Central memory CD8-positive, alpha-beta T cell (primary cell): ENCODE data around the gene CGREF1.

Experiments used
- ATAC-seq: fragments of 150-1000 bp; cut with Tn5 transposase; replicated peaks from 2 replicates; pipeline ENCODE4 v1.10.0; 2022; ENCODE audit warnings: mild to moderate bottlenecking, moderate FRiP score, moderate number of reproducible peaks; ENCODE audit not compliant: poor library complexity, severe bottlenecking; ENCODE audit errors: extremely low read depth
- DNase-seq, 2 donors: peaks; one replicate each; pipeline ENCODE4 v3.0.0; 2021; ENCODE audit warnings: low spot score in 2 of 2
- H3K27ac Mint-ChIP-seq: one replicate; pipeline ENCODE4 v1.8.0; 2022; ENCODE audit warnings: low read depth, mild to moderate bottlenecking, moderate library complexity, mixed read lengths
- H3K27me3 Mint-ChIP-seq: one replicate; pipeline ENCODE4 v1.8.0; 2022; ENCODE audit warnings: mixed read lengths
- H3K36me3 Mint-ChIP-seq: one replicate; pipeline ENCODE4 v1.8.0; 2022; ENCODE audit warnings: mild to moderate bottlenecking, moderate library complexity, mixed read lengths; ENCODE audit not compliant: insufficient read depth
- H3K4me1 Mint-ChIP-seq: one replicate; pipeline ENCODE4 v1.8.0; 2022; ENCODE audit warnings: mixed read lengths
- H3K4me3 Mint-ChIP-seq: one replicate; pipeline ENCODE4 v1.8.0; 2022; ENCODE audit warnings: mild to moderate bottlenecking, moderate library complexity, mixed read lengths
- H3K9me3 Mint-ChIP-seq: one replicate; pipeline ENCODE4 v1.8.0; 2022; ENCODE audit warnings: mixed read lengths

CGREF1 gene

DNA sequence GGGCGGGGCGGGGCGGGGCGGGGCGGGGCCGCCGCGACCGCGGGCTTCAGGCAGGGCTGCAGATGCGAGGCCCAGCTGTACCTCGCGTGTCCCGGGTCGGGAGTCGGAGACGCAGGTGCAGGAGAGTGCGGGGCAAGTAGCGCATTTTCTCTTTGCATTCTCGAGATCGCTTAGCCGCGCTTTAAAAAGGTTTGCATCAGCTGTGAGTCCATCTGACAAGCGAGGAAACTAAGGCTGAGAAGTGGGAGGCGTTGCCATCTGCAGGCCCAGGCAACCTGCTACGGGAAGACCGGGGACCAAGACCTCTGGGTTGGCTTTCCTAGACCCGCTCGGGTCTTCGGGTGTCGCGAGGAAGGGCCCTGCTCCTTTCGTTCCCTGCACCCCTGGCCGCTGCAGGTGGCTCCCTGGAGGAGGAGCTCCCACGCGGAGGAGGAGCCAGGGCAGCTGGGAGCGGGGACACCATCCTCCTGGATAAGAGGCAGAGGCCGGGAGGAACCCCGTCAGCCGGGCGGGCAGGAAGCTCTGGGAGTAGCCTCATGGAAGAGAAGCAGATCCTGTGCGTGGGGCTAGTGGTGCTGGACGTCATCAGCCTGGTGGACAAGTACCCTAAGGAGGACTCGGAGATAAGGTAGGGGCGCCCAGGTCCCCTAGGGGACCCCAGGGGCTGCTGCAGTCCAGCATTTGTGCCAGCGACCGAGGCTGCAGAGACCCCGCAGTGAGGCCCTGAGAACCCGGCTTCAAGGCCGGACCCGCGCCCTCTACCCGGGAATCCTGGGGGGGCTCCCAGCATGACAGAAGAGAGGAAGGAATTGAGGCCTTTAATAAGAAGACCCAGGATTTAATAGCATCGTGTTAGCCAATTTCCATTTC is 32.0 kb downstream of the CGREF1 start, which contains the start of gene KHK:
Gene KHK (plus strand): TSS at position 49 of the 870 bp plus-strand sequence. CDS start 488 bp downstream, at position 537.
- peaks cover 23% of the 10 kb centered on the region for H3K4me1 Mint-ChIP-seq
- no peak for DNase-seq
- peak within 1 kb of the TSS; percentile 82 for H3K4me3 Mint-ChIP-seq
- no peaks in the 10 kb centered on the region for H3K9me3 Mint-ChIP-seq
- ATAC-seq, result no peak
- H3K36me3 Mint-ChIP-seq, result peaks cover 3% of the 10 kb centered on the region
- peak within 1 kb of the TSS; percentile 76 for H3K27ac Mint-ChIP-seq
- H3K27me3 Mint-ChIP-seq, result no peaks in the 10 kb centered on the region

DNA sequence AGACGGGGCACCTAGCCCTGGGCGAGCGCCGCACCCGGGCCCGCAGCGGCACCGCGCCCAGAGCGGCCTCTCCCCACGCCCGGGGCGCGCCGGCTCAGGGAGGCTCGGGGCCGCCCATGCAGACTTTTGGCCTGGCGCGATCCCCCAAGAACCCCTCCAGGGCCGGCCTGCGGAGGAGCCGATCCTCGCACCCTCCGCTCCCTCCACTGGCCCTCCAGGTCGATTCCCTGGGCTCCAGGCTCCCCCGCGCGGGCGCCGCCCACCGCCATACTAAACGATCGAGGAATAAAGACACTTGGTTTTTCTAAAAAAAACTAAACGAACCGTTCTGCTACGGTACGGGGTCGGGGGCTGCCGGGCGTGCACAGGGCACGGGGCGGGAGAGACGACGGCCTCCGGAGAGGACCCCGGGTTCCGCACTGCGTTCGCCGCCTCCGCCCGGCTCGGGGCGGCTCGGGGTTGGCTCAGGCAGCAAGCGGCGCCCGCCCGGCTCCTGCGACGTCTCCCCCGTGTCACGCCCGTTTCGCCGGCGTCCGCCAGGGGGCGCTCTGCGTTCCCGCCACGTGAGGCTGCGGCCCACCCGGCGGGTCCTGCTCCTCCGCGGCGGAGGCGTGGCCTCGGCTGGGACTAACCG is 32.7 kb downstream of the CGREF1 start:
- H3K27ac Mint-ChIP-seq, result peak overlapping the region; percentile 76
- peaks cover 29% of the 10 kb centered on the region for H3K4me1 Mint-ChIP-seq
- no peaks in the 10 kb centered on the region for H3K9me3 Mint-ChIP-seq
- ATAC-seq, result peak; percentile 94
- H3K27me3 Mint-ChIP-seq, result no peaks in the 10 kb centered on the region
- H3K36me3 Mint-ChIP-seq, result peaks cover 5% of the 10 kb centered on the region
- peak; percentile 97 to 99 for DNase-seq
- H3K4me3 Mint-ChIP-seq, result peak overlapping the region; percentile 82

DNA sequence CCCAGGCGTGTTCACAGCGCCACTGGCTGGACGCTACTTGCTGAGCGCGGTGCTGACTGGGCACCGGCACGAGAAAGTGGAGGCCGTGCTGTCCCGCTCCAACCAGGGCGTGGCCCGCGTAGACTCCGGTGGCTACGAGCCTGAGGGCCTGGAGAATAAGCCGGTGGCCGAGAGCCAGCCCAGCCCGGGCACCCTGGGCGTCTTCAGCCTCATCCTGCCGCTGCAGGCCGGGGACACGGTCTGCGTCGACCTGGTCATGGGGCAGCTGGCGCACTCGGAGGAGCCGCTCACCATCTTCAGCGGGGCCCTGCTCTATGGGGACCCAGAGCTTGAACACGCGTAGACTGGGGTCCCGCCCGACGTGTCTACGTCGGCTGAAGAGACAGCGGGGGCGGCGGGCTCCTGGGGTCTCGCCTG is 33.2 kb downstream of the CGREF1 start:
- Mint-ChIP-seq H3K4me3 (peak overlapping the region; percentile 82), H3K27me3 (no peaks in the 10 kb centered on the region), H3K9me3 (no peaks in the 10 kb centered on the region), H3K27ac (peak overlapping the region; percentile 76), H3K36me3 (peaks cover 7% of the 10 kb centered on the region), H3K4me1 (peaks cover 34% of the 10 kb centered on the region)
- no peak for DNase-seq
- ATAC-seq, result no peak

DNA sequence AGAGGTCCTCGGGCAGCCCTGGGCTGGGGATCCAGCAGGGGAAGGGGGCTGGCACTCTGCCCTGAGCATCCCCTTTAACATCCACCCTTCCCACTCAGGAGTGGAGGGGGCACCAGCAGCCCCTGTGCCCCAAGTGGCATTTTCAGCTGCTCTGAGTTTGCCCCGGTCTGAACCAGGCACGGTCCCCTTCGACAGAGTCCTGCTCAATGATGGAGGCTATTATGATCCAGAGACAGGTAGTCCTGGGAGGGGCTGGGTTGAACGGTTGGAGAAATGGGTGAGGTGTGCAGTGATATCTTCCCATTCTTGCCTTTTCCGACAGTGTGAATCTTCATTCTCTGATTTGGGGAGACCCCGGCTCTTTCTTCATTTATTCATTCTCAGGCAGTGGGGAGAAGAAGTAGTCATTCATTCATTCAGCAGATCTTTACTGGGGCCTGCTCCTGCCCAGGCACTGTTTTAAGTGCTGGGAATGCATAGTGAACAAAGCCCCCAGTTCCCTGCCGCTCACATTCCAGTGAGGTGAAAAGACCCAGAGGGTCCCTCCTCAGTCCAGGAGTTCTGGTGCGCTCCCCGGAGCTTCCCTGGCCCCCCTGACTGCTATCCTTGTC is 33.8 kb downstream of the CGREF1 start:
- H3K4me1 Mint-ChIP-seq, result peaks cover 36% of the 10 kb centered on the region
- ATAC-seq (no peak), DNase-seq (no peak)
- peaks cover 7% of the 10 kb centered on the region for H3K36me3 Mint-ChIP-seq
- H3K27ac Mint-ChIP-seq, result peak overlapping the region; percentile 76
- peak overlapping the region; percentile 82 for H3K4me3 Mint-ChIP-seq
- no peaks in the 10 kb centered on the region for H3K9me3 Mint-ChIP-seq
- H3K27me3 Mint-ChIP-seq, result no peaks in the 10 kb centered on the region

DNA sequence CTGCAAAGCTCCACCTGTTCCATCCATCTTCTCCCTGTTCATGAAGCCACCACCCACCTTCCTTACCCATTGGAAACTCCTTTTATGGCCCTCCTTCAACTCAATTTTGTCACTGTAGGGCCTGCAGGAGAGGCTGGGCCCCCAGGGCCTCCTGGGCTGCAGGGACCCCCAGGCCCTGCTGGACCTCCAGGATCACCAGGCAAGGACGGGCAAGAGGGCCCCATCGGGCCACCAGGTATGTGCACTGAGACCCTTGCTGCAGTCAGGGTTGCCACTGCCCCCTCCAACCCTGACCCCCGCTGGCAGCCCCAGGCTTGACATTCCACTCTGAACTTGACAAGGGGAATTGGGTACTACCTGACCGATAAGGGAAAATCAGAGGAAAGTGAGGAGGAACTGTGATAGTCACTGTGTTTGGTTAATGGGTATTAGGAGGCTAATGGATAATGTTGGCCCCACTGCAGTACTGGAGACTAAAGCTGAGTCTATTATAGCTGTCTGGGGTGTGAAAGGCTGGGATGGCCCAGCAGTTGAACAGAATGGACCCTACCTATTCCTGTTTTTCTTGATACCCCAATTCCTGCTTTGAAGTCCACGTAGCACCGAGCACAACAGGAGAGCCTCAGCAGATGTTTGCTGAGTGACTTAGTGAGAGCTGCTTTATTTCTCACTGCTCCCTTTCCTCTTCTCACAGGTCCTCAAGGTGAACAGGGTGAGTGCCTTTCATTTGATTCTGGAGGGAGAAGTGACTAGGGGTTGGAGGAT is 34.4 kb downstream of the CGREF1 start:
- no peak overlapping the region for H3K27ac Mint-ChIP-seq
- peaks cover 7% of the 10 kb centered on the region for H3K36me3 Mint-ChIP-seq
- H3K27me3 Mint-ChIP-seq, result no peaks in the 10 kb centered on the region
- no peaks in the 10 kb centered on the region for H3K9me3 Mint-ChIP-seq
- H3K4me1 Mint-ChIP-seq, result peaks cover 36% of the 10 kb centered on the region
- DNase-seq (no peak), ATAC-seq (no peak)
- peak overlapping the region; percentile 82 for H3K4me3 Mint-ChIP-seq

DNA sequence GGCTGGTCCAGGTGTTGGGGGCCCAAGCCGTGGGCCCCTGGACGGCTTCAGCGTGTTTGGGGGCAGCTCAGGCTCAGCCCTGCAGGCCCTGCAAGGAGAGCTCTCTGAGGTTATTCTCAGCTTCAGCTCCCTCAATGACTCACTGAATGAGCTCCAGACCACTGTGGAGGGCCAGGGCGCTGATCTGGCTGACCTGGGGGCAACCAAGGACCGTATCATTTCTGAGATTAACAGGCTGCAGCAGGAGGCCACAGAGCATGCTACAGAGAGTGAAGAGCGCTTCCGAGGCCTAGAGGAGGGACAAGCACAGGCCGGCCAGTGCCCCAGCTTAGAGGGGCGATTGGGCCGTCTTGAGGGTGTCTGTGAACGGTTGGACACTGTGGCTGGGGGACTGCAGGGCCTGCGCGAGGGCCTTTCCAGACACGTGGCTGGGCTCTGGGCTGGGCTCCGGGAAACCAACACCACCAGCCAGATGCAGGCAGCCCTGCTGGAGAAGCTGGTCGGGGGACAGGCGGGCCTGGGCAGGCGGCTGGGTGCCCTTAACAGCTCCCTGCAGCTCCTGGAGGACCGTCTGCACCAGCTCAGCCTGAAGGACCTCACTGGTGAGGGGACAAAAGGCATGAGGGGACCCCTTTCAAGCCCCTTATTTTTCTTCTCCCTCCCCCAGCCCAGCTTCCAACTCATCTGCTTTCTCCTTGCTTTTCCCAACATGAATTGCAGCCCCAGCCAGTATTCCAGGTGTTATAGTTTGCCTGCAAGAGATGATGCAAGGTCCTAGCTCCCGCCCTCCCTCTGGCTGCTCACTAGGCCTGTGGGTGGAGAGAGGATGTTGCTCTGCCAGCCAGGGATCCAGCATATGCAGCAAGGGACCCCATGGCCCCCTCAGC is 35.3 kb downstream of the CGREF1 start:
- Mint-ChIP-seq H3K27me3 (no peaks in the 10 kb centered on the region), H3K4me1 (peaks cover 36% of the 10 kb centered on the region), H3K4me3 (peak overlapping the region; percentile 82), H3K36me3 (peaks cover 7% of the 10 kb centered on the region), H3K9me3 (no peaks in the 10 kb centered on the region), H3K27ac (no peak overlapping the region)
- DNase-seq (no peak), ATAC-seq (no peak)

DNA sequence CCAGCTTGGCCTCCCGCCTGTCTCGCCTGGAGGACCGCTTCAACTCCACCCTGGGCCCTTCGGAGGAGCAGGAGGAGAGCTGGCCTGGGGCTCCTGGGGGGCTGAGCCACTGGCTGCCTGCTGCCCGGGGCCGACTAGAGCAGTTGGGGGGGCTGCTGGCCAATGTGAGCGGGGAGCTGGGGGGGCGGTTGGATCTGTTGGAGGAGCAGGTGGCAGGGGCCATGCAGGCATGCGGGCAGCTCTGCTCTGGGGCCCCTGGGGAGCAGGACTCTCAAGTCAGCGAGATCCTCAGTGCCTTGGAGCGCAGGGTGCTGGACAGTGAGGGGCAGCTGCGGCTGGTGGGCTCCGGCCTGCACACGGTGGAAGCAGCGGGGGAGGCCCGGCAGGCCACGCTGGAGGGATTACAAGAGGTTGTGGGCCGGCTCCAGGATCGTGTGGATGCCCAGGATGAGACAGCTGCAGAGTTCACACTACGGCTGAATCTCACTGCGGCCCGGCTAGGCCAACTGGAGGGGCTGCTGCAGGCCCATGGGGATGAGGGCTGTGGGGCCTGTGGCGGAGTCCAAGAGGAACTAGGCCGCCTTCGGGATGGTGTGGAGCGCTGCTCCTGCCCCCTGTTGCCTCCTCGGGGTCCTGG is 36.0 kb downstream of the CGREF1 start:
- no peak for ATAC-seq
- Mint-ChIP-seq H3K4me3 (no peak overlapping the region), H3K9me3 (no peaks in the 10 kb centered on the region), H3K36me3 (peaks cover 7% of the 10 kb centered on the region), H3K27me3 (no peaks in the 10 kb centered on the region), H3K4me1 (peaks cover 36% of the 10 kb centered on the region), H3K27ac (no peak overlapping the region)
- no peak for DNase-seq

DNA sequence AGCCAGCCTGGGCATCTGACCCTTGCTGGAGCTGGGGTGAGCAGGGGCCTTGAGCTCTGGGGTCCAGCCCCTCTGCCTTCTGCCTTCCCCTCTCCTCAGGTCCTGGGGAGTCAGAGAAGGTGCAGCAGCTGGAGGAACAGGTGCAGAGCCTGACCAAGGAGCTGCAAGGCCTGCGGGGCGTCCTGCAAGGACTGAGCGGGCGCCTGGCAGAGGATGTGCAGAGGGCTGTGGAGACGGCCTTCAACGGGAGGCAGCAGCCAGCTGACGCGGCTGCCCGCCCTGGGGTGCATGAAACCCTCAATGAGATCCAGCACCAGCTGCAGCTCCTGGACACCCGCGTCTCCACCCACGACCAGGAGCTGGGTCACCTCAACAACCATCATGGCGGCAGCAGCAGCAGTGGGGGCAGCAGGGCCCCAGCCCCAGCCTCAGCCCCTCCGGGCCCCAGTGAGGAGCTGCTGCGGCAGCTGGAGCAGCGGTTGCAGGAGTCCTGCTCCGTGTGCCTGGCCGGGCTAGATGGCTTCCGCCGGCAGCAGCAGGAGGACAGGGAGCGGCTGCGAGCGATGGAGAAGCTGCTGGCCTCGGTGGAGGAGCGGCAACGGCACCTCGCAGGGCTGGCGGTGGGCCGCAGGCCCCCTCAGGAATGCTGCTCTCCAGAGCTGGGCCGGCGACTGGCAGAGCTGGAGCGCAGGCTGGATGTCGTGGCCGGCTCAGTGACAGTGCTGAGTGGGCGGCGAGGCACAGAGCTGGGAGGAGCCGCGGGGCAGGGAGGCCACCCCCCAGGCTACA is 36.8 kb downstream of the CGREF1 start:
- Mint-ChIP-seq H3K36me3 (peaks cover 7% of the 10 kb centered on the region), H3K27me3 (no peaks in the 10 kb centered on the region), H3K4me3 (peak overlapping the region; percentile 70), H3K4me1 (peaks cover 33% of the 10 kb centered on the region), H3K27ac (no peak overlapping the region), H3K9me3 (no peaks in the 10 kb centered on the region)
- no peak for DNase-seq
- ATAC-seq, result no peak

DNA sequence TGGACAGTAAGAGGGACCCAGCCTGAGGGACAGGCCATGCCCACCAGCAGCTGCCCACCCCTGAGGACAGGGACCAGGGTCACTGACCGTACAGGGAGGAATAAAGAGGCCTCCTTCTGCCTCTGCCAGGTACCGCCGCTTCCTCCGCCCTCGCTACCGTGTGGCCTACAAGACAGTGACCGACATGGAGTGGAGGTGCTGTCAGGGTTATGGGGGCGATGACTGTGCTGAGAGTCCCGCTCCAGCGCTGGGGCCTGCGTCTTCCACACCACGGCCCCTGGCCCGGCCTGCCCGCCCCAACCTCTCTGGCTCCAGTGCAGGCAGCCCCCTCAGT is 38.4 kb downstream of the CGREF1 start:
- Mint-ChIP-seq H3K27me3 (no peaks in the 10 kb centered on the region), H3K9me3 (no peaks in the 10 kb centered on the region), H3K36me3 (peaks cover 8% of the 10 kb centered on the region), H3K4me1 (peaks cover 30% of the 10 kb centered on the region), H3K27ac (peak overlapping the region; percentile 68), H3K4me3 (peak overlapping the region; percentile 70)
- DNase-seq (no peak), ATAC-seq (no peak)

DNA sequence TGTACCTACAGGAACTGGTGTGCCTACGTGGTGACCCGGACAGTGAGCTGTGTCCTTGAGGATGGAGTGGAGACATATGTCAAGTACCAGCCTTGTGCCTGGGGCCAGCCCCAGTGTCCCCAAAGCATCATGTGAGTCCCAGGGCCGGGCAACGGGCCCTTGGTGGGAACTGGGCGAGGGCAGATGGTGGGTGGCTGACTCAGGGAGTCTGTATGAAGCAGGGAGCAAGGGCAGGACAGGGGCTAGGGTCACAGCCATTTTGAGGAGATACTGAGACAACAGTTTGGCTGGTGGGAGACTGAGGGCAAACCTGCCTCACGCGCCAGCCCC is 38.8 kb downstream of the CGREF1 start:
- H3K27me3 Mint-ChIP-seq, result no peaks in the 10 kb centered on the region
- H3K4me3 Mint-ChIP-seq, result no peak overlapping the region
- peaks cover 30% of the 10 kb centered on the region for H3K4me1 Mint-ChIP-seq
- H3K9me3 Mint-ChIP-seq, result no peaks in the 10 kb centered on the region
- peak overlapping the region; percentile 65 for H3K27ac Mint-ChIP-seq
- no peak for ATAC-seq
- peaks cover 10% of the 10 kb centered on the region for H3K36me3 Mint-ChIP-seq
- DNase-seq, result no peak
